CD4-positive, CD25-positive, alpha-beta regulatory T cell (primary cell): Measurements from ENCODE around the gene SHANK3. TPM values are rescaled to one million over a fixed set of nuclear protein-coding genes. Genes with fewer than 3 reads are reported as not detected.
"Not testable (repeated sequence)": the region's sequence is repeated elsewhere in the genome, so short reads cannot be mapped to it uniquely, and the experiment has no call there.

Experiments
- ATAC-seq, 2 donors: fragments of 150-1000 bp; cut with Tn5 transposase; one replicate each; pipeline ENCODE4 v1.10.0; 2021; ENCODE audit warnings: low read depth in 2 of 2, moderate number of reproducible peaks in 2 of 2, moderate library complexity in 1 of 2
- DNase-seq, 3 donors: peaks; one replicate each; pipeline versions ENCODE4 v3.0.0 to v3.0.0-alpha.2; 2012 to 2022; ENCODE audit warnings: mixed read lengths in 1 of 3
- H3K27ac ChIP-seq: one replicate; pipeline ENCODE4 v1.7.0; 2013; ENCODE audit warnings: mild to moderate bottlenecking, low read length; ENCODE audit not compliant: insufficient read depth, poor library complexity, severe bottlenecking
- H3K27me3 ChIP-seq: one replicate; pipeline ENCODE4 v1.7.0; 2013; ENCODE audit warnings: low read length; ENCODE audit not compliant: control insufficient read depth, insufficient read depth
- H3K36me3 ChIP-seq: one replicate; pipeline ENCODE4 v1.7.0; 2013; ENCODE audit warnings: mild to moderate bottlenecking, low read length, moderate library complexity; ENCODE audit not compliant: control insufficient read depth, insufficient read depth
- H3K4me1 ChIP-seq: 2 replicates; pipeline ENCODE4 v1.7.0; 2013; ENCODE audit warnings: mild to moderate bottlenecking, low read length; ENCODE audit not compliant: insufficient read depth, control insufficient read depth, poor library complexity, severe bottlenecking
- H3K4me3 ChIP-seq: one replicate; pipeline ENCODE4 v1.7.0; 2013; ENCODE audit warnings: low read depth, mild to moderate bottlenecking, low read length, moderate library complexity
- H3K9me3 ChIP-seq, 2 experiments: 1 replicate in 1 of 2; 2 replicates in 1 of 2; pipeline ENCODE4 v1.7.0; 2013; ENCODE audit warnings: low read length in 2 of 2, mild to moderate bottlenecking in 1 of 2, moderate library complexity in 1 of 2; ENCODE audit not compliant: control insufficient read depth in 2 of 2
- H3K27ac Mint-ChIP-seq, 3 donors: one replicate each; pipeline ENCODE4 v1.8.0; 2020 to 2022; ENCODE audit warnings: mild to moderate bottlenecking in 3 of 3, mixed read lengths in 3 of 3, moderate library complexity in 2 of 3
- H3K27me3 Mint-ChIP-seq: one replicate; pipeline ENCODE4 v1.8.0; 2022; ENCODE audit warnings: mild to moderate bottlenecking, mixed read lengths
- H3K36me3 Mint-ChIP-seq: one replicate; pipeline ENCODE4 v1.8.0; 2020; ENCODE audit warnings: mixed read lengths
- H3K4me1 Mint-ChIP-seq, 4 donors: one replicate each; pipeline ENCODE4 v1.8.0; 2020 to 2022; ENCODE audit warnings: mixed read lengths in 4 of 4, mild to moderate bottlenecking in 1 of 4
- H3K4me3 Mint-ChIP-seq, 4 donors: one replicate each; pipeline ENCODE4 v1.8.0; 2020 to 2022; ENCODE audit warnings: mild to moderate bottlenecking in 4 of 4, mixed read lengths in 4 of 4, moderate library complexity in 3 of 4
- H3K9me3 Mint-ChIP-seq, 7 donors: one replicate each; pipeline ENCODE4 v1.8.0; 2020 to 2022; ENCODE audit warnings: mixed read lengths in 7 of 7, mild to moderate bottlenecking in 3 of 7, moderate library complexity in 2 of 7
- polyA plus RNA-seq, 4 donors: library from polyadenylated mRNA; unstranded; fragments of 300-500 nt; fragmentation: Illumina TruSeq; gene quantifications; one replicate each; pipeline ENCODE4 v1.2.3, GENCODE V29; 2021
- total RNA-seq: library from RNA; stranded (reverse); gene quantifications from one replicate; pipeline ENCODE4 v1.2.3, GENCODE V29; 2022

SHANK3 gene
- total and polyA plus RNA-seq, 5 donors from 2014 or later = 0.67 TPM; not detected in 4

GRCh38 chr22:50640857-50641647 is 31.6 kb upstream of the SHANK3 start:
- Mint-ChIP-seq H3K9me3 (no peaks in the 10 kb centered on the region), H3K27me3 (peaks cover 28% of the 10 kb centered on the region), H3K4me3 (no peak overlapping the region), H3K27ac (no peak overlapping the region), H3K36me3 (no peaks in the 10 kb centered on the region), H3K4me1 (no peaks in the 10 kb centered on the region)
- DNase-seq (no peak), ATAC-seq (no peak)
- no peak overlapping the region for H3K27ac ChIP-seq
- H3K36me3 ChIP-seq = no peaks in the 10 kb centered on the region
- no peaks in the 10 kb centered on the region for H3K9me3 ChIP-seq
- peaks cover 12% of the 10 kb centered on the region for H3K27me3 ChIP-seq
- H3K4me3 ChIP-seq = no peak overlapping the region
- H3K4me1 ChIP-seq = no peaks in the 10 kb centered on the region

DNA sequence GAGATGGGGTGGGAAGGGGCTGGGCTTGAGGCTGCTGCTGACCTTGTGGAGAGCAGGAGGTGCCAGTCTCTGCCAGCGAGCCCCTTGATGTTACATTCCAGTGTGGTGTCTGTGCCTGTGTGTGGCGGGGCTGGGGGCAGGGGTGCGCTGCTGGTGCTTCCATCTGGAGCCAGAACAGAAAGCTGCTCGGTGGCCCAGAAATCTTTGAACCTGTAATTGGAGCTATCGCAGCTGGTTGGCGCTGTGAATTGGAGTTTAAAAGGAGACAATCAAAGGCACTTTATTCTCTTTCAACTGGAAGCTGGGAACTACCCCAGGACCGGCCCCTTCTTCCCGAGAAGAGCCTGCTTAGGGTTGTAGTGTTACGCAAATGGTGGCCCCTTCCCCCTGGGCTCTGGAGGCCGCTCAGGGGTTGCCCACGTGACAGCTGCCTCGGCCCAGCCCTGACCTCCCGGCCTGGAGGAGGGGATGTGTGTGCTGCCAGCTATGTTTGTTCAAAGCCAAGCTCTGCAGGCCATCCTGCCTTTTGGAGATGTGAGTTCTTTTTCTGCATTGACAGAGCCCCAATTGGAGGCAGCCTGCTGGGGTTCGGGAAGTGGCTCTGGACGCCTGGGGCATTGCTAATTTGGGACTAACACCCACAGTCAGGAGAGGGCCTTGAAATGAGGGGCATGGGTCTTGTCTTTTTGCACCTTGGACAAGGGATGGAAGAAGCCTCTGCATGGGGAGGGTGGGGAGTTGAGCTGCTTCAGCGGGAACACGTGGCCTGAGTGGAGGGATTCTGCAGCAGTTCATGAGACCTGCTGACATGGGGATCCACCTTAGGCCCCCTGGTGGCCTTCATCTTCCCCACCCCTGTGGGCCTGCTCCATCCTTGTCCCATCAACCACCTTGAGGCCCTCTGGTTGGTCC is 30.7 kb upstream of the SHANK3 start:
- Mint-ChIP-seq H3K27me3 (peaks cover 28% of the 10 kb centered on the region), H3K36me3 (no peaks in the 10 kb centered on the region), H3K4me1 (no peaks in the 10 kb centered on the region), H3K4me3 (no peak overlapping the region), H3K9me3 (no peaks in the 10 kb centered on the region), H3K27ac (no peak overlapping the region)
- H3K27me3 ChIP-seq = peaks cover 12% of the 10 kb centered on the region
- H3K36me3 ChIP-seq = no peaks in the 10 kb centered on the region
- no peak overlapping the region for H3K27ac ChIP-seq
- H3K4me1 ChIP-seq = no peaks in the 10 kb centered on the region
- ATAC-seq (no peak), DNase-seq (peak in 1 of 3 donors; percentile 20)
- no peaks in the 10 kb centered on the region for H3K9me3 ChIP-seq
- no peak overlapping the region for H3K4me3 ChIP-seq

- H3K36me3 ChIP-seq, ATAC-seq, H3K4me3 Mint-ChIP-seq, DNase-seq, H3K27ac Mint-ChIP-seq, H3K9me3 Mint-ChIP-seq, H3K4me1 ChIP-seq, H3K9me3 ChIP-seq, H3K4me3 ChIP-seq, H3K27ac ChIP-seq, H3K36me3 Mint-ChIP-seq, H3K4me1 Mint-ChIP-seq: not testable (repeated sequence)
- H3K27me3 ChIP-seq = peaks cover 12% of the 10 kb centered on the region
- H3K27me3 Mint-ChIP-seq = peaks cover 28% of the 10 kb centered on the region
Measured at GRCh38 chr22:50643021-50643820, 29.4 kb upstream of the SHANK3 start.

DNA sequence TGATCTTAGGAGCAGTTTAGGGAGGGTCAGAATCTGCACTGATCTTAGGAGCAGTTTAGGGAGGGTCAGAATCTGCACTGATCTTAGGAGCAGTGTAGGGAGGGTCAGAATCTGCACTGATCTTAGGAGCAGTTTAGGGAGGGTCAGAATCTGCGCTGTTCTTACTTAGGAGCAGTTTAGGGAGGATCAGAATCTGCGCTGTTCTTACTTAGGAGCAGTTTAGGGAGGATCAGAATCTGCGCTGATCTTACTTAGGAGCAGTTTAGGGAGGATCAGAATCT is 28.9 kb upstream of the SHANK3 start:
- H3K4me3 ChIP-seq, H3K4me1 Mint-ChIP-seq, ATAC-seq, H3K9me3 ChIP-seq, H3K36me3 Mint-ChIP-seq, DNase-seq, H3K9me3 Mint-ChIP-seq, H3K27ac Mint-ChIP-seq, H3K4me1 ChIP-seq, H3K27ac ChIP-seq, H3K4me3 Mint-ChIP-seq, H3K36me3 ChIP-seq: not testable (repeated sequence)
- H3K27me3 Mint-ChIP-seq = peaks cover 26% of the 10 kb centered on the region
- peaks cover 12% of the 10 kb centered on the region for H3K27me3 ChIP-seq

DNA sequence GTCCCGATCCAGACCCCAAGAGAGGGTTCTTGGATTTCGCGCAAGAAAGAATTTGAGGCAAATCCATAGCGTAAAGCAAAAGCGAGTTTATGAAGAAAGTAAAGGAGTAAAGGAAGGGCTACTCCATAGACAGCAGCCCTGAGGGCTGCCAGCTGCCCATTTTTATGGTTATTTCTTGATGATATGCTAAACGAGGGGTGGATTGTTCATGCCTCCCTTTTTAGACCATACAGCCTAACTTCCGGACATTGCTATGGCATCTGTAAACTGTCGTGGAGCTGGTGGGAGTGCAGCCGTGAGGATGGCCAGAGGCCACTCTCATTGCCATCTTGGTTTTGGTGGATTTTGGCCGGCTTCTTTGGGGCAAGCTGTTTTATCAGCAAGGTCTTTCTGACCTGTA is 19.4 kb upstream of the SHANK3 start:
- Mint-ChIP-seq H3K27ac (no peak overlapping the region), H3K36me3 (no peaks in the 10 kb centered on the region), H3K4me3 (no peak overlapping the region), H3K9me3 (peaks cover 0 to 5% (median 2%) of the 10 kb centered on the region in 7 donors), H3K4me1 (no peaks in the 10 kb centered on the region), H3K27me3 (peaks cover 47% of the 10 kb centered on the region)
- H3K27ac ChIP-seq = no peak overlapping the region
- DNase-seq (no peak), ATAC-seq (no peak)
- no peaks in the 10 kb centered on the region for H3K27me3 ChIP-seq
- peaks cover 0 to 4% of the 10 kb centered on the region in 2 experiments for H3K9me3 ChIP-seq
- H3K4me3 ChIP-seq = no peak overlapping the region
- H3K36me3 ChIP-seq = no peaks in the 10 kb centered on the region
- H3K4me1 ChIP-seq = no peaks in the 10 kb centered on the region

DNA sequence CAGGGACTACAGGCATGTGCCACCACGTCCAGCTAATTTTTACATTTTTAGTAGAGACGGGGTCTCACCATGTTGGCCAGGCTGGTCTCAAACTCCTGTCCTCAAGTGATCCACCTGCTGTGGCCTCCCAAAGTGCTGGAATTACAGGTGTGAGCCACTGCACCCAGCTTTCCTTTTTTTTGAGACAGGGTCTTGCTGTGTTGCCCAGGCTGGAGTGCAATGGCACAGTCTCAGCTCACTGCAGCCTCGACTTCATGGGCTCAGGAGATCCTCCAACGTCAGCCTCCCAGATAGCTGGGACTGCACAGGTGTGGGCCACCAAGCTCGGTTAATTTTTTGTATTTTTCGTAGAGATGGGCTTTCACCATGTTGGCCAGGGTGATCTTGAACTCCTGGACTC is 18.0 kb upstream of the SHANK3 start:
- not testable (repeated sequence) for H3K9me3 Mint-ChIP-seq, H3K36me3 ChIP-seq, H3K9me3 ChIP-seq, H3K27ac ChIP-seq, H3K4me3 ChIP-seq, H3K4me3 Mint-ChIP-seq, H3K27ac Mint-ChIP-seq, H3K27me3 ChIP-seq, DNase-seq, ATAC-seq, H3K36me3 Mint-ChIP-seq, H3K4me1 Mint-ChIP-seq, H3K4me1 ChIP-seq
- H3K27me3 Mint-ChIP-seq = peaks cover 39% of the 10 kb centered on the region

- no peaks in the 10 kb centered on the region for H3K9me3 ChIP-seq
- DNase-seq = no peak
- no peak overlapping the region for H3K27ac ChIP-seq
- H3K27me3 Mint-ChIP-seq = peaks cover 35% of the 10 kb centered on the region
- H3K4me3 Mint-ChIP-seq = no peak overlapping the region
- H3K4me1 Mint-ChIP-seq = no peaks in the 10 kb centered on the region
- no peak overlapping the region for H3K27ac Mint-ChIP-seq
- H3K27me3 ChIP-seq = no peaks in the 10 kb centered on the region
- H3K4me1 ChIP-seq = no peaks in the 10 kb centered on the region
- H3K4me3 ChIP-seq = no peak overlapping the region
- no peak for ATAC-seq
- H3K36me3 Mint-ChIP-seq = no peaks in the 10 kb centered on the region
- H3K9me3 Mint-ChIP-seq = peaks cover 0 to 4% (median 0%) of the 10 kb centered on the region in 7 donors
- H3K36me3 ChIP-seq = no peaks in the 10 kb centered on the region
Measured at GRCh38 chr22:50656122-50657070, 16.2 kb upstream of the SHANK3 start.
